AG09309 (cell line): Measurements from ENCODE around the gene SBSN.
A peak's percentile ranks its signal among the peaks of the same experiment; 100 is the strongest.

ENCODE experiments used
- DNase-seq: peaks from one replicate; pipeline ENCODE4 v3.0.0-alpha.2; 2010; ENCODE audit warnings: low read depth
- H3K4me3 ChIP-seq: 2 replicates; pipeline ENCODE4 v1.5.1; 2011; ENCODE audit warnings: mild to moderate bottlenecking, low read depth, low read length, moderate library complexity; ENCODE audit not compliant: control insufficient read depth
- TF ChIP-seq, protein P1 (sequence below): IDR thresholded peaks from 2 replicates; pipeline ENCODE4 v1.5.1; 2011; ENCODE audit warnings: mild to moderate bottlenecking, low read depth, low read length, inconsistent platforms; ENCODE audit not compliant: insufficient read depth, control insufficient read depth; ENCODE audit errors: missing control alignments

Gene SBSN

DNA sequence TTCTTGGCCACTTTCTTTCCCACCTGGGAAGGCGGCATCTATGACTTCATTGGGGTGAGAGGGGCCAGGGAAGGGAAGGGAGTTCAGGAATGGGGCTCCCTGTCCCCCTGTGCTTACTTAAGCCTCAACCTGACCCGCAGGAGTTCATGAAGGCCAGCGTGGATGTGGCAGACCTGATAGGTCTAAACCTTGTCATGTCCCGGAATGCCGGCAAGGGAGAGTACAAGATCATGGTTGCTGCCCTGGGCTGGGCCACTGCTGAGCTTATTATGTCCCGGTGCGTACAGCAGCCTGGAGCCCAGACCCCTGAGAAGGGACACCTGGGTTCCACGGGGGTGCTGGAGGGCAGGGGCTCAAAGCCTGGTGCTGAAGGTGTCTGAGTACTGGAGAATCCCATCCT, 18.4 kb upstream of the SBSN start:
- peak overlapping the region; percentile 95 for H3K4me3 ChIP-seq
- DNase-seq = no peak
- TF ChIP-seq, protein P1, sequence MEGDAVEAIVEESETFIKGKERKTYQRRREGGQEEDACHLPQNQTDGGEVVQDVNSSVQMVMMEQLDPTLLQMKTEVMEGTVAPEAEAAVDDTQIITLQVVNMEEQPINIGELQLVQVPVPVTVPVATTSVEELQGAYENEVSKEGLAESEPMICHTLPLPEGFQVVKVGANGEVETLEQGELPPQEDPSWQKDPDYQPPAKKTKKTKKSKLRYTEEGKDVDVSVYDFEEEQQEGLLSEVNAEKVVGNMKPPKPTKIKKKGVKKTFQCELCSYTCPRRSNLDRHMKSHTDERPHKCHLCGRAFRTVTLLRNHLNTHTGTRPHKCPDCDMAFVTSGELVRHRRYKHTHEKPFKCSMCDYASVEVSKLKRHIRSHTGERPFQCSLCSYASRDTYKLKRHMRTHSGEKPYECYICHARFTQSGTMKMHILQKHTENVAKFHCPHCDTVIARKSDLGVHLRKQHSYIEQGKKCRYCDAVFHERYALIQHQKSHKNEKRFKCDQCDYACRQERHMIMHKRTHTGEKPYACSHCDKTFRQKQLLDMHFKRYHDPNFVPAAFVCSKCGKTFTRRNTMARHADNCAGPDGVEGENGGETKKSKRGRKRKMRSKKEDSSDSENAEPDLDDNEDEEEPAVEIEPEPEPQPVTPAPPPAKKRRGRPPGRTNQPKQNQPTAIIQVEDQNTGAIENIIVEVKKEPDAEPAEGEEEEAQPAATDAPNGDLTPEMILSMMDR = no peak

DNA sequence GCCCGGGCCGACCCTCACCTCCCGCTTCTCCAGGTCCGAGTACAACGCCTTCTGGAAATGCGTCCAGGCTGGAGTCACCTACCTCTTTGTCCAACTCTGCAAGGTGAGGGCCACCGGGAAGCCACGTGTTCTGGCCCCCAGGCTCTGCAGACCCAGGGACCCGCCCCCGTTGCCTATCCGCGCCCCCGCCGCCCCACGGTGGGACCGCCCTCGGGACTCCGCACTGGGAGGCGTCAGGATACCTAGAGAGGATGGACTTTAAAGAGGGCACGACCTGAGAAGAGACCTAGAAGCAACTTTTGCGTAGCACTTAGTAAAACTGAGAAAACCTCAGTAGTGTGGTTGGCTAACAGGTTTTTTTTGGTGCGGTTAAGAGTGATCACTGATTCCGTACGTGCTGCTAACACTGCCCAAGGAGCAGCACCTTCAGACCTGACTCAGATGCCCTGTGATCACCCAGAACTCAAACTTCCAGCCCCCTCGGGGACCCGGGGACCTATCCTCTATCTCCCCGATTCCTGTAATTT, 17.8 kb upstream of the SBSN start:
- no peak for DNase-seq
- TF ChIP-seq, protein P1 = no peak
- H3K4me3 ChIP-seq = peak overlapping the region; percentile 95

DNA sequence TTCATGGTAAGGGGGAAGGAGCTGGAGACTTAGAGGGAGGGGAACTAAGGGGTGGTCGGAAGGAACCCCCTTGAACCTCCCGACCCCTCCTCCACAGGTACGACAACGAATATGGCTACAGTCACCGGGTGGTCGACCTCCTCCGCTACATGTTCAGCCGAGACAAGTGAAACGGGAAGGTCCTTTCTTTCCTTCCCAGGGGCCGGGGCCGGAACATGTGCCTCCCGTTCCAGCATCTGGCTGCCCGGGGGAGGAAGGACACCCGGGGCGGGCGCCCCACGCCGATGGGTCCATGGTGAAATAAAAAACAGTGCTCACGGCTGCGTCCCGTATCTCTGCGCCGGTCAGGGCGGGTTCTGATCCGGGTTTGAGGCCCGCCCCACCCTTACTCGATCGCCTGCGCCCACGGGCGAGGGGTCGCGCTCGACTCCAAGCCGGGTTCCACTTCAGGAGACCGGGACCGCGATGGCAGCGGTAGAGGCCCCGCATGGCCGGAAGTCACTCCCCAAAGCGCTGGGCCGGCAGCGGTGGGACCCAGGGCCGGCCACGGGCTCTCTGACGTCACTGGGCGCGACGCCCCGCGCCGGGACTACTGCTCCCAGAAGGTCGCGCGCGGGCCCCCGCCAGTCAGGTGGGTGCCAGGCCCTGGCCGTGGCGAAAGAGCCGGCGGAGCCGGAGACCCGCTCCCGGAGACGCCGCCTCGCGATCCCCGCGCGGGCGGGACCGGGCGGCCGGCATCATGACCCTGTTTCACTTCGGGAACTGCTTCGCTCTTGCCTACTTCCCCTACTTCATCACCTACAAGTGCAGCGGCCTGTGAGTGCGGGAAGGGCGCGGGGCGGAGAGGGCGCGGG, 17.1 kb upstream of the SBSN start, which contains the start of gene TMEM147:
Gene TMEM147, plus strand, starts transcription at position 626 of the 854 bp plus-strand sequence. Its CDS starts 114 bp downstream, at position 740.
- TF ChIP-seq, protein P1 = no peak
- peak; percentile 24 for DNase-seq
- peak within 1 kb of the TSS; percentile 95 for H3K4me3 ChIP-seq

DNA sequence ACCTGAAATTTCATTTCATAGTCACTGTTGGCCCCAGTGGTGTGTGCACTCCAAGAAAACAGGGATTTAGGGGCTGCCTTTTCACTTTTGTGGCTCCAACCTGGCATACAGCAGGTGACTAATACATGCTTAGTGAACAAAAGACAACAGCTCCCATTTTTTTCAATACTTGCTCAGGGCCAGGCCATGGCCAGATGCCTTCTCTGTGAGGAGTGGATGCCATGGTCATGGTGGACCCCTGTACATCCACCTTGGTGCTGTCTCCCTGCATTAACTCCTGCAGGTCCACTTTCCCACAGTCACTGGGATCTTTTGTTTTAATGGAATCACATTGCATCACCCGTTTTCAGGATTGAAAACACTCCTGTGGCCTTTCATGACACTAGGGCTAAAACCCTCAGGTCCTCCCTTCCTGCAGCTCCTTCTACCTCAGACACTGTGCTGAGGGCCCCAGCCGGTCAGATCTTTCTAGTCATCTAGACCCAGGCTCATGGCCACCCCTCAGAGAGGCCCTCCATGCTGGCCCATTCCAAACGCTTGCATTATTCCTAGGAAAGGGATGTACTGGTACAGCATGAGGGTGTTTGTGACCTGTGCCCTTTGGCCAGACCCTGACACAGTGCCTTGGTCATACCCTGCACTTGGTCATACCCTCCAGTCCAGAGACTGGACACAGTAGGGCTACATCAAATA, 16.1 kb upstream of the SBSN start:
- peak overlapping the region; percentile 95 for H3K4me3 ChIP-seq
- DNase-seq = no peak
- TF ChIP-seq, protein P1 = no peak

DNA sequence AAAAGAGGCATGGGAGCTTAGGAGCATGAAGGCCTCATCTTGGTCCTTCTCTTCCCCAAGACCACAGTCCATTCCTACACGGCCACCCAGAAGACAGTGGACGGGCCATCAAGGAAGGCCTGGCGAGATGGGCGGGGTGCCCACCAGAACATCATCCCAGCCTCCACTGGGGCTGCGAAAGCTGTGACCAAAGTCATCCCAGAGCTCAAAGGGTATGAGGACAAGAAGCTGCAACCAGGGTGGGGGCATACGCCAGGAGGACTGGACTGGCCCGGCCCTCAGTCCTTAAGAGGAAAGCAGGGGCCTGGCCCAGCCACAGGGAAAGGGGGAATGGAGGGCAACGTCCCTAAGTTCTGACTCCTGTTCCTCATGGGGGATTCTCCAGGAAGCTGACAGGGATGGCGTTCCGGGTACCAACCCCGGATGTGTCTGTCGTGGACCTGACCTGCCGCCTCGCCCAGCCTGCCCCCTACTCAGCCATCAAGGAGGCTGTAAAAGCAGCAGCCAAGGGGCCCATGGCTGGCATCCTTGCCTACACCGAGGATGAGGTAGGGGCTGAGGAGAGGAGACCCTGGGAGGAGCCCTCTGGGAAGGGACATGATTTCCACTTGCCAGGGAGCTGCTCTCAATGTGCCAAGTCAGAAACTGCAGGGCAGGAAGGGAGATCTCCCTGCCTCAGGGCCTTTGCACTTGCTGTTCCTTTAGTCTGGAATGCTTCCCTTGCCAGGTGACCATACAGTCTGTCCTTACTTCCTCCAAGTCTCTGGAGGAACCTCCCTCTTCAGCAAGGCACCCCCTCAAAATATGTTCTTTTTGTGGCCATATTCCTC, 15.4 kb upstream of the SBSN start:
- no peak overlapping the region for H3K4me3 ChIP-seq
- TF ChIP-seq, protein P1 = no peak
- DNase-seq = no peak

DNA sequence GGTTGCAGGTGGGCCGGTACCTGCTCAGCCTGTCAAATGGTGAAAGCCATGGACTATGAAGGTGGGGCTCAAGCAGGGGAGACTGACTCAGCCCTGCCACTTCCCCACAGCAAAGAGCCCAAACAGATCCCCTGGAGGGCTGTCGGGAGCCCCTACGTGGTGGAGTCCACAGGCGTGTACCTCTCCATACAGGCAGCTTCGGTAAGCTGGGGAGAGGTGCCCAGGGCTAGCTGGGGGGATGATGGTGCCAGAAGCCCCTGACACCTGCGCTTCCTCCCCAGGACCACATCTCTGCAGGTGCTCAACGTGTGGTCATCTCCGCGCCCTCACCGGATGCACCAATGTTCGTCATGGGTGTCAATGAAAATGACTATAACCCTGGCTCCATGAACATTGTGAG, 14.1 kb upstream of the SBSN start:
- TF ChIP-seq, protein P1 = no peak
- no peak for DNase-seq
- H3K4me3 ChIP-seq = no peak overlapping the region
